CD14-positive monocyte (primary cell): ENCODE data around the gene HMOX2. TPM values are rescaled to one million over a fixed set of nuclear protein-coding genes. Genes with fewer than 3 reads are reported as not detected.

ENCODE experiments used
- DNase-seq, 3 donors: peaks; one replicate each; pipeline ENCODE4 v3.0.0-alpha.2; 2011 to 2022
- H2AFZ ChIP-seq: 2 replicates; pipeline ENCODE4 v1.6.0; 2012; ENCODE audit warnings: mild to moderate bottlenecking, low read depth, low read length, inconsistent platforms; ENCODE audit not compliant: insufficient read depth, poor library complexity, severe bottlenecking
- H3K27ac ChIP-seq, 2 donors: 1 replicate in 1 of 2; 2 replicates in 1 of 2; pipeline ENCODE4 v1.5.1; 2012 to 2013; ENCODE audit warnings: low read length in 2 of 2, control low read depth in 1 of 2, inconsistent platforms in 1 of 2, low read depth in 1 of 2, mild to moderate bottlenecking in 1 of 2
- H3K27me3 ChIP-seq, 2 donors: one replicate each; pipeline versions ENCODE4 v1.6.0 to v1.6.1; 2011 to 2013; ENCODE audit warnings: low read length in 2 of 2; ENCODE audit not compliant: control insufficient read depth in 2 of 2, insufficient read depth in 2 of 2
- H3K36me3 ChIP-seq, 2 donors: replicated peaks in 1 of 2; 1 replicate in 1 of 2; 2 replicates in 1 of 2; pipeline versions ENCODE4 v1.5.1 to v1.6.1; 2012 to 2013; ENCODE audit warnings: low read length in 2 of 2, control low read depth in 1 of 2, inconsistent platforms in 1 of 2, mild to moderate bottlenecking in 1 of 2; ENCODE audit not compliant: insufficient read depth in 2 of 2, control insufficient read depth in 1 of 2
- H3K4me1 ChIP-seq, 2 donors: 1 replicate in 1 of 2; 2 replicates in 1 of 2; pipeline versions ENCODE4 v1.5.1 to v1.6.1; 2012 to 2013; ENCODE audit warnings: low read length in 2 of 2, control low read depth in 1 of 2, inconsistent platforms in 1 of 2, mild to moderate bottlenecking in 1 of 2, moderate library complexity in 1 of 2; ENCODE audit not compliant: insufficient read depth in 2 of 2, control insufficient read depth in 1 of 2
- H3K4me2 ChIP-seq: replicated peaks from 2 replicates; pipeline ENCODE3; 2012; ENCODE audit warnings: low read length, moderate library complexity, mild to moderate bottlenecking; ENCODE audit not compliant: poor library complexity, severe bottlenecking; ENCODE audit errors: extremely low read depth
- H3K4me3 ChIP-seq, 3 experiments: fragments of 200-600 bp in 1 of 3; sonication (generic) in 1 of 3; replicated peaks in 1 of 3; 1 replicate in 2 of 3; 2 replicates in 1 of 3; pipeline ENCODE4 v1.5.1; 2011 to 2013; ENCODE audit warnings: low read length in 3 of 3, mild to moderate bottlenecking in 3 of 3, control low read depth in 2 of 3, low read depth in 2 of 3, inconsistent platforms in 1 of 3, moderate library complexity in 1 of 3
- H3K79me2 ChIP-seq: 2 replicates; pipeline ENCODE4 v1.6.0; 2012; ENCODE audit warnings: mild to moderate bottlenecking, control low read depth, inconsistent platforms, low read length, moderate library complexity; ENCODE audit not compliant: insufficient read depth
- H3K9ac ChIP-seq: 2 replicates; pipeline ENCODE4 v1.6.0; 2017; ENCODE audit warnings: low read length, mild to moderate bottlenecking; ENCODE audit not compliant: insufficient read depth, poor library complexity, severe bottlenecking
- H3K9me3 ChIP-seq, 2 donors: replicated peaks in 1 of 2; 1 replicate in 1 of 2; 2 replicates in 1 of 2; pipeline versions ENCODE4 v1.5.1 to v1.6.1; 2012 to 2013; ENCODE audit warnings: low read length in 2 of 2, control low read depth in 1 of 2; ENCODE audit not compliant: control insufficient read depth in 1 of 2, insufficient read depth in 1 of 2
- H4K20me1 ChIP-seq: 2 replicates; pipeline ENCODE4 v1.6.0; 2012; ENCODE audit warnings: mild to moderate bottlenecking, low read length, control low read depth, moderate library complexity; ENCODE audit not compliant: insufficient read depth
- H3K27ac Mint-ChIP-seq, 7 donors: one replicate each; pipeline ENCODE4 v1.8.0; 2020; ENCODE audit warnings: mild to moderate bottlenecking in 7 of 7, mixed read lengths in 7 of 7, moderate library complexity in 6 of 7, inconsistent platforms in 2 of 7
- H3K27me3 Mint-ChIP-seq, 3 donors: one replicate each; pipeline ENCODE4 v1.8.0; 2021 to 2022; ENCODE audit warnings: low read depth in 3 of 3, mild to moderate bottlenecking in 3 of 3, mixed read lengths in 3 of 3, moderate library complexity in 3 of 3, inconsistent platforms in 1 of 3
- H3K36me3 Mint-ChIP-seq, 2 donors: one replicate each; pipeline ENCODE4 v1.8.0; 2020; ENCODE audit warnings: mixed read lengths in 2 of 2, inconsistent platforms in 1 of 2, mild to moderate bottlenecking in 1 of 2
- H3K4me1 Mint-ChIP-seq: one replicate; pipeline ENCODE4 v1.8.0; 2020; ENCODE audit warnings: mild to moderate bottlenecking, mixed read lengths
- H3K4me3 Mint-ChIP-seq, 2 donors: one replicate each; pipeline ENCODE4 v1.8.0; 2020; ENCODE audit warnings: mild to moderate bottlenecking in 2 of 2, mixed read lengths in 2 of 2, moderate library complexity in 1 of 2
- H3K9me3 Mint-ChIP-seq, 7 donors: one replicate each; pipeline ENCODE4 v1.8.0; 2020 to 2022; ENCODE audit warnings: mixed read lengths in 7 of 7, mild to moderate bottlenecking in 6 of 7, moderate library complexity in 6 of 7, inconsistent platforms in 2 of 7
- CTCF ChIP-seq: fragments of 200-600 bp; IDR thresholded peaks from one replicate; pipeline ENCODE4 v1.8.0; 2022; ENCODE audit warnings: antibody characterized with exemption, mild to moderate bottlenecking
- WGBS: methylation state at CpG from one replicate; pipeline ENCODE4 v1.1.5; 2013; ENCODE audit warnings: missing lambda C conversion rate; ENCODE audit not compliant: insufficient coverage; 5-methylcytosine and 5-hydroxymethylcytosine counted together
- intact Hi-C, 2 donors: fragments of 100-400 bp; cut with micrococcal nuclease; formaldehyde crosslinking; loops; one replicate each; pipeline versions ENCODE4 v1.15.0 to v1.15.1; 2023
- polyA plus RNA-seq, 3 donors: library from polyadenylated mRNA; depleted of rRNA in 1 of 3; unstranded in 2 of 3; stranded (reverse) in 1 of 3; fragments of 300-500 nt in 2 of 3; fragments of >200 nt in 1 of 3; fragmentation: Illumina TruSeq in 2 of 3; gene quantifications; 1 replicate in 2 of 3; 2 replicates in 1 of 3; pipeline ENCODE4 v1.2.3, GENCODE V29; 2012 to 2021

HMOX2 gene
- polyA plus RNA-seq, 3 donors, result 21.7 to 33.2 (median 25.0) TPM

GRCh38 chr16:4535627-4536108 lies 59.5 kb downstream of the HMOX2 start:
- Histone ChIP-seq H2AFZ (no peak overlapping the region), H3K4me1 (peaks cover 12 to 19% of the 10 kb centered on the region in 2 donors), H3K27ac (no peak overlapping the region), H3K79me2 (peaks cover 42% of the 10 kb centered on the region), H3K4me2 (no peak overlapping the region), H3K4me3 (no peak overlapping the region), H3K36me3 (peaks cover 10 to 14% of the 10 kb centered on the region in 2 donors), H3K9me3 (peaks cover 9 to 14% of the 10 kb centered on the region in 2 donors), H4K20me1 (peaks cover 14% of the 10 kb centered on the region), H3K9ac (no peak overlapping the region), H3K27me3 (peaks cover 0 to 4% of the 10 kb centered on the region in 2 donors)
- Mint-ChIP-seq H3K4me1 (peaks cover 25% of the 10 kb centered on the region), H3K9me3 (peaks cover 6 to 26% (median 19%) of the 10 kb centered on the region in 7 donors), H3K27me3 (peaks cover 9 to 10% (median 10%) of the 10 kb centered on the region in 3 donors), H3K4me3 (no peak overlapping the region), H3K36me3 (peaks cover 36 to 39% of the 10 kb centered on the region in 2 donors), H3K27ac (peak overlapping the region in 1 of 7 donors; percentile 19)
- no peak for DNase-seq
- intact Hi-C loops, result no loop called here
- 62% methylated on average over 7 of the region's 7 CpGs for WGBS
- TF ChIP-seq CTCF, result no peak

GRCh38 chr16:4536391-4537106 lies 60.4 kb downstream of the HMOX2 start:
- no peak for DNase-seq
- intact Hi-C loops, result no loop called here
- peak overlapping the region in 1 of 2 donors; percentile 86 for H3K4me3 Mint-ChIP-seq
- WGBS, result 91% methylated on average over 10 of the region's 15 CpGs
- Histone ChIP-seq H3K4me3 (no peak overlapping the region), H4K20me1 (peaks cover 14% of the 10 kb centered on the region), H3K9ac (no peak overlapping the region), H3K27me3 (peaks cover 0 to 4% of the 10 kb centered on the region in 2 donors), H3K4me1 (peaks cover 12 to 19% of the 10 kb centered on the region in 2 donors), H3K4me2 (no peak overlapping the region), H3K79me2 (peaks cover 38% of the 10 kb centered on the region), H2AFZ (no peak overlapping the region), H3K36me3 (peaks cover 7 to 11% of the 10 kb centered on the region in 2 donors), H3K9me3 (peaks cover 9 to 15% of the 10 kb centered on the region in 2 donors), H3K27ac (no peak overlapping the region)
- H3K4me1 Mint-ChIP-seq, result peaks cover 25% of the 10 kb centered on the region
- H3K27ac Mint-ChIP-seq, result no peak overlapping the region
- peaks cover 6 to 26% (median 20%) of the 10 kb centered on the region in 7 donors for H3K9me3 Mint-ChIP-seq
- H3K36me3 Mint-ChIP-seq, result peaks cover 36% of the 10 kb centered on the region in 2 donors
- H3K27me3 Mint-ChIP-seq, result peaks cover 9 to 11% (median 10%) of the 10 kb centered on the region in 3 donors
- TF ChIP-seq CTCF, result no peak
